Stimulated activated CD4-positive, alpha-beta T cell treated with anti-CD3 and anti-CD28 coated beads, Interleukin-15, amount 100 ng/mL, for 1 hour (primary cell): ENCODE results near the gene B4GALNT3.

Experiments
- DNase-seq, 2 donors: peaks; one replicate each; pipeline ENCODE4 v3.0.0-alpha.2; 2020; ENCODE audit warnings: low read depth in 1 of 2, low spot score in 1 of 2

The B4GALNT3 gene

DNA sequence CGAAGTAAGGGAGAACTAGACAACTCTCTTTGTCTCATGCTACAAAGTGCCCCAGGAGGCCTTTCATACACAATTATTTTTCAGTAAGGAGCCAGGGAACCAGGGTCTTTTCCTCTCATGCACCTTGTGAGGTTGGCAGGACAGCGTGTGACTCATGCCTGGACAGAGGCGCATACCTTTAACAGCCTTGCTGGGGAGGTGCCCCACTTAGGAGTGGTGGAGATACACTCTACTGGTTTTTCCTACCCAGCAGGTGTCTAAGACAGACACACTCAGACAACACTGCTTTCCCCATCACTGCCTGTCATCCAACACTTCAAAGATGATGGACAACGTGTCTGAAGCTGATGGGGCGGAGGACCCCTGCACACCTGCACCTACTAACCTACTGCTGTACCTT is 49.1 kb downstream of the B4GALNT3 start:
- DNase-seq: no peak

DNA sequence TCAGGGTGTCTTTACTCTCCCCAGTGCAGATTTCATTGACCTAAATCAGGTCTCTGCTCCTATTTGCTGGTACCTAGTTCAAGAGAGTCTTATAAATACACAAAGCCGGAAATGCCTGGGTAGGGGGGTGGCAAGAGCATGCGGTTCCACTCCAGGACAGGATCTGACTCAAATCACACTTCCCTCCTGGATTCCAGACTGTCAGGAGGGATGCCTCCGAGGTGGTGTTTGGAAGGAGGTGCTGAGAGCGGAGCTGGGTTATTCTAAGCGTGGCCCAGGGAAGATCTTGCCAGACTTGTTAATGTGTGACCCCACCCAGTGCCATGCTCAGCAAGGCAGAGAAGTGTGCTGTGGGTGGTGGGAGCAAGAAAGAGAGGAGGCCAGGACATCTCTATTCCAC is 49.8 kb downstream of the B4GALNT3 start:
- DNase-seq: no peak

DNA sequence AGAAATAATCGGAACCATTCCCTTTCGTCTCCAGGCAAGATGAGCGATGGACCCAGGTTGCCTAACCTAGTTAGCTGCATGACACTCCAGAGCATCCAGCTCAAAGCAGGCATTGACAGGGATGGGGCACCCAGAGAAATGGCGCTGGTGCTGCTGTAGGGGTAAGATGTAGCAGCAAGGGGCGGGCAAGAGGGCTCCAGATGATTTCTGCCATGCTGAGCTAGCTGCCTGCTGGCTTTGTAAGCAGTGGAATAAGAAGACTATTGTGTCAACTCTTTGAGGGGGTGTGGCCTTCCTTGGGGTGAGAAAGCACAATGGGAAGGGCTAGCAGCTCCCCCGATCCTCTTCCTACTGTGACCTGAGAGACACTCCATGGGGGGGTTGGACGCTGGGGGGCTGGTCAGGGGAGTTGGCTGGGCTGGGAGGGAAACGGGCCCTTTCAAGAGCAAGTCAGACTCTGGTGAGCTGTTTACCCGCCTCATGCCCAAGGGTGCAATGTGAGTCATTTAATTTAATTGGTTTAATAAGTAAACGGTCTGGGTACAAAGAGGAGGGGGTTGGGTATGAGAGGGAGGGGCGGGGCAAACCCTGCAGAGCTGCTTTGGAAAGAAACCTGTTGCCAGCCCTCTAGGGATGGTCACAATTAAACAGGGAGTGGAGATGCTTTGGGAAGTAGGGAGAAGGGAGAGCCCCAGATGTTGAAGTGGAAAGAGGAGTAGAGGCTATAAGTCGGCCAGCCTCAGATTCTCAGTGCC is 50.5 kb downstream of the B4GALNT3 start:
- DNase-seq: no peak

DNA sequence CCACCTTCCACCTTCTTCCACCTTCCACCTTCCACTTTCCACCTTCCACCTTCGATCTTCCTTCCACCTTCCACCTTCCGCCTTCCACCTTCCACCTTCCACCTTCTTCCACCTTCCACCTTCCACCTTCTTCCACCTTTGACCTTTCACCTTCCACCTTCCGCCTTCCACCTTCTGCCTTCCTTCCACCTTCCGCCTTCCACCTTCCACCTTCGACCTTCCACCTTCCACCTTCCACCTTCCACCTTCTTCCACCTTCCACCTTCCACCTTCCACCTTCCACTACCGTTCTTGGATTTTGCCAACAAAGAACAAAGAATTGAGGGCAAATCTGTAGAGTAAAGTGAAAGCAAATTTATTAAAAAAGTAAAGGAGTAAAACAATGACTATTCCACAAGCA is 53.2 kb downstream of the B4GALNT3 start:
- no peak for DNase-seq

DNA sequence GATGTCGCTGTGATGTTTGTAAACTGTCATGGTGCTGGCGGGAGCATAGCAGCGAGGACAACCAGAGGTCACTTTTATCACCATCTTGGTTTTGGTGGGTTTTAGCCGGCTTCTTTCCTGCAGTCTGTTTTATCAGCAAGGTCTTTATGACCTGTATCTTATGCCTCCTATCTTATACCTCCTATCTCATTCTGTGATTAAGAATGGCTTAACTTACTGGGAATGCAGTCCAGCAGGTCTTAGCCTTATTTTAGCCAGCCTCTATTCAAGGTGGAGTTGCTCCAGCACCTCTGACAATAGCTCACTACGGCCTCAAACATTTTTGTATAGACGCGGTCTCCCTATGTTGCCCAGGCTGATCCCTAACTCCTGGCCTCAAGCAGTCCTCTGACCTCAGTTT is 53.7 kb downstream of the B4GALNT3 start:
- no peak for DNase-seq

DNA sequence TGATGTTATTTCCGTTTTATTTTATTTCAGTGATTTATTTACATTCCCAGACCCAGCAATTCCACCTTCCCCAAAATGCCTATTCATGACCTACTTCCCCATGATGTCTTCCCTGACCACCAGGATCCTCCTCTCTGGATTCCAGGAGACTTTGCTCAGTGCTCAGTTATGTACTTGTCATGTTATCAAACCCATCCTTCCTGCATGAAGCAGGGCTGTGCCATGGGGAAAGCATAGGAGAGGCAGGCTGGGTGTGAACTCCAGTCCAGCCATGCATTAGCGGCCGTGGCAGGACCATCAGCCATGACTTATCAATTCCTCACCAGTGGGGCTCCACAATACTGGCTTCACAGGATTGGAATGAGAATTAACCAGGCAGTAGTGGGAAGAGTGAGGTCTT is 57.8 kb downstream of the B4GALNT3 start:
- no peak for DNase-seq

DNA sequence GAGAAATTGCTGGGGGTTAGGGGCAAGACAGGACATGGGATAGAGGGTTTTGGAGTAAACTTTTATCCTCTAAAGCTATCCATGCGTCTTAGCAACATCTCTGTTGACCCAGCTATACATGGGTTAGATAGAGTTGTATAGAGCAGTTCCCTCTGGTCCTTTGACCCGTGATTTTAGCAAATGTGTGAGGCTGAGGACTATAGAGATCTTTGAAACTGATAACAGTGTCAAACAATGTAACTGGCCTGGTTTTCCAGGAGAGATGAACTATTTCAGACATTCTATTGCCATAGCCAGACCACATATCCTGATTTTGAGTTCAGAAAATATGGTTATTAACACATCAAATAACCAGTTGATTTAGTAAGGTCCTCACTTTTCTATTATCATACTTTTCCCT is 60.4 kb downstream of the B4GALNT3 start:
- no peak for DNase-seq

DNA sequence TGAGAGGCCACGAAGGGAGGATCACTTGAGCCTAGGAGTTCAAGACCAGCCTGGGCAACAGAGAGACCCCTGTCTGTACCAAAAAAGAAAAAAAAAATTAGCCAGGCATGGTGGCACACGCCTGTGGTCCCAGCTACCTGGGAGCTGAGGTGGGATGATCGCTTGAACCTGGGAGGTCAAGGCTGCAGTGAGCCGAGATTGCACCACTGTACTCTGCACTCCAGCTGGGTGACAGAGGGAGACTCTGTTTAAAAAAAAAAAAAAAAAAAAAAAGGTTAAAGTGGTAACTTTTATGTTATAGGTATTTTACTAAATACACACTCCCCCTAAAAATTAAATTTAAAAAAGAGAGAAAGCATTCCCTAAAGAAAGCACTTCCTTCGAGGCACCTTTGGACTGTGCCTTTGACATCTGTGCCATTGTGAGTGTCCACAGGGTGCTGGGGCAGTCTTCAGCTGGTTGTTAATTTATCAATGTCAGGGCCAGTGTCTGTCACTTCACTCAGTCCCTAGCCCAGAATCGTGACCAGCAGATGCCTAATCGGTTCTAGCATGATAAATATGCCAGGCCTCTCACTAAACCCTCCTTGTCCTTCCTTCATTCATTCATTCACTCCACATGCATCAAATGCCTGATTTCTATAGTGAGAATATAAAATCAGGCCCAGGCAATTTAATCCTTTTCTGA is 63.1 kb downstream of the B4GALNT3 start:
- no peak for DNase-seq

DNA sequence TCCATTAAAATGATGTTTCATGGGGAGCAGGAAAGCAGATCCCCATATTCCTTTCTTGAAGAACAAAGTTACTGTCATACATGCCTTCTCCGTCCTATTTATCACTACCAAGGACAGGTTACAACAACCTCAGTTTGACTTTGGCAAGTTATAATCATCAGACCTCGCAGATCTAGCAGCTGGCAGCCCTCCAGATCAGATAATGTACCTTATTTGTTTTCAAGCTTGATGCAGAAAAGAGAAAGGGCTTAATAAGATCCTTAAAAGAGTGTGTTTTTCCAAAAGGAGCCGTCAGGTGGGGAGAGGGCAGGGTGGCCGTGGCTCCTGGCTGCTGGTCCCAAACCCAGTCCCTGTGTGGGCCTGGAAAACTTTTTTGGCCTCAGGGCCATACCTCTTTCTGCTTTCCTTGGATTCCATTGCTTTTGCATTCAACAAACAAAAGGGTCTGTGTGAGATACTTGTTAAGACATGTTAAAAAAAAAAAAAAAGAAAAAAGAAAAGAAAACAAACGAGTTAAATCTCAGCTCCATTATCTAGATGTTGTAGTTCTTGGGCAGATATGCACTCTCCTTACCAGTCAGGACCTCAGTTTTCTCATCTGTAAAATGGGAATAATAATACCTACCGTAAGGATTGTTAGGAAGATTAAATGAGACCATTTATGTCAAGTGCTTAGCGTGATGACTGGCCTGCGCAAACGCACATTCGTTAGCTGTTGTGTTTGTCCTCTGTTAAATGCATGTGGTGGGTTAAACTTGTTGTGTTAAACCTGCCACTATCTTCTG is 64.6 kb downstream of the B4GALNT3 start:
- no peak for DNase-seq

DNA sequence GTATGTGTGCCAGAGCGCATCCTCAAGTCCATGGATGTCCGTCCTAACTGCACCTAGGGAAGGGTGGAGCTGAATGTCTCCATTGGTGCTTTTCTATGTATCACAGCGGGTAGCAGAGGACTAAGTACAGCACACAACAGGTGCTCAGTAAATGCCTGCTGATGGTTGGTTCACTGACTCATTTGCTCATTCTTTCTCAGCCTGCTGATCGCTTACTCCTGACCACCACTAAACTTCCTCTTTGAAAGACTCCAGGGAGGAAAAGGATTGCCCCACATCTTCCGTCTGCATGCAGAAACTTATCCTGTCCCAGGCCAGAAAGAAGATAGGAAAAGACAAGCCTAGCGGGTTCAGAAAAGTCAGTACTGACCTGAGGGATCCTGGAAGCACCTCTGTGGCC is 66.3 kb downstream of the B4GALNT3 start:
- DNase-seq: no peak

DNA sequence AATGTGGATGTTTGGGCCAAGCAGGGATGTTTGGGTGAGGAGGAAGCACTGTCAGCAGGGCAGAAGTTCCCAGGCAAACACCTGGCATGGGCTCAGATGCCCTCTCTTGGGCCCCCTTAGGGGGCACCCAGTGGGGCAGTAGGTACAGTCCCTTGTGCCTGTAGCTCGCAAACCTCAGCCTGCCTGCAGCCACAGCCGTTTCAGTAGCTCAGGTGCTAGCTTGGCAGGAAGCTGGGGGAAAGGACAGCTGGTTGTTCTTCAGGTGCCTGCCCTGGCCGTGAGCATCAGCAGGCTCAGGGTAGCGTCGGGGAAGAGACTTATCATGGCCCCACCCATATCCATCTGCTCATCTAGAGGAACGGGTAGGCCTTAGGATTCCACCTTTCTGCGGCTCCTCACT is 67.5 kb downstream of the B4GALNT3 start:
- DNase-seq: no peak

DNA sequence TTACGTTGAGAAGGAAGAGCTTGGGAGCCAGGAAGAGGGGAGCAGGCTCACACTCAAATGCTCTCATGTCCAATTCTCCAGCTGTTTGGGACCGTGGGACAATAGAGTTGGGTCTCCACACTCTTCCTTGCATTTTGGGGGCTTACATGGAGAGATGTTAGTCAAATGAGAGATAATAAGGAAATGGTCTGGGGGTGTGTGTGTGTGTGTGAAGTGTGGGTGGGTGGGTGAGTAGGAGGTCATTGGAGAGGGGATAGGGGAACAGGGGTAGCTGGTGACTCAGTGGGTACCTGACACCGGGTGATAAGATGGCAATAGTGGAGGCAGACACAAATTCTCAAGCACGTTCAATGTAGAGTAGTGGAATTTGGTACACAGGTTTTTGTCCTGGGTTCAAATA is 68.0 kb downstream of the B4GALNT3 start:
- no peak for DNase-seq

DNA sequence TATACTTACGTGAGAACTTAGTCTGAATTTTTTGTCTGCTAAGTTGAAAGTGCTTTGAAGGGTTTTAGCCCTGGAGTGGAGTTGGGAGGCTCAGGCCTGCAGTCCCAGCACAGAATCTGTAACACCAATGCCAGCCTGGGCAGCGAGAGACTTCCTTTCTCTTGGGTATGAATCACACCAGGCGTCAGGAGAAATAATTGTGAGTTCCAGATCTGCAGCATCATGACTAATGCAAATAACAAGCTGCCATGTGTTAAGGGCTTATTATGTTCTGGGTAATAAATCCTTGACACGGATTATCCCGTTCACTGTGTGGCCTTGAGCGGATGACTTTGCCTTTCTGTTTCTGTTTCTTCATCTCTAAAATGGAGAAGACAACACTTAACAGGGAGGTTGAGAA is 70.6 kb downstream of the B4GALNT3 start:
- DNase-seq: no peak

DNA sequence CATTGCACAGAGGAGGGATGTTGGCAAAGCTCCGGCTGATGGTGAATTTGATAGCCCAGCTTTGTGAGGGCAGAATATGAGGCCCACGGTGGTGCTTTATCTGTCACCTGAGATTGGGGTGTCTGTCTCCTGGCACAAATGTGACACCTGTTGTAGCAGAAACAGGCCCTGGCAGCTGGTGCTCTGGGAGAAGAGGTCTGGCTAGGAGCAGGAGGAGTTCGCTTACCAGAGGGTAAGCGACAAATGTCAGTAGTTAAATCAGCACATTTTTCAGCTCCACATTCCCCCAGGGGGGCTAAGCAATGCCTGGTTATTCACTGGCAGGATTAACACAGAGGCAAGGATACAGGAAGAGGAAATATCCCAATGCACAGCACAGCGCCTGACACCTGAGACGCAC is 71.1 kb downstream of the B4GALNT3 start:
- DNase-seq: no peak

DNA sequence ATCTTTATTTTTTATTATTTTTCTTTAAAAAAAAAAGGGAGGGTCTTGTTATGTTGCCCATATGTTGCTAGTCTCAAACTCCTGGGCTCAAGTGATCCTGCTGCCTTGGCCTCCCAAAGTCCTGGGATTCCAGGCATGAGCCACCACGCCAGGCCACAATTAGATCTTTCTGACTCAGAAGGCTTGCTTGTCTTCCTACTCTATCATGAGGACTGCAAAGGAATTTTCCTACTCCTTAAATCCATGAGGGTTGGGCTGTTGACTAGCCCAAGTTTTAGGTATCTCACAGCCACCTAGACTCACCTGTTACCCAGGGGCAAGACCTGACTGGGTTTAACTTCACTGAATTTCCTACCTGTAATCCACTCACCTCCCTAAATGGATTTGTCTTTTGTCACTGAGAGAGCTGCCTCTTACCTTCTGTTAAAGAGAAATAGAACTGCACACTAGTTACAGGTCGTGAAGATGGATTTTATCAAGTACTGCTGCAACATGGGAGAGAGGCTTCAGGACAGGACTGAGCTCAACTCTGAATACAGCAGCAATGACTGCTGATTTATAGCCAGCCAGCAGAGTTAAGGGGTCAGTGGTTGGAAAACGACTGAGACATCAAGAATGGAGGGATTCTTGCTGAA is 72.3 kb downstream of the B4GALNT3 start:
- no peak for DNase-seq

DNA sequence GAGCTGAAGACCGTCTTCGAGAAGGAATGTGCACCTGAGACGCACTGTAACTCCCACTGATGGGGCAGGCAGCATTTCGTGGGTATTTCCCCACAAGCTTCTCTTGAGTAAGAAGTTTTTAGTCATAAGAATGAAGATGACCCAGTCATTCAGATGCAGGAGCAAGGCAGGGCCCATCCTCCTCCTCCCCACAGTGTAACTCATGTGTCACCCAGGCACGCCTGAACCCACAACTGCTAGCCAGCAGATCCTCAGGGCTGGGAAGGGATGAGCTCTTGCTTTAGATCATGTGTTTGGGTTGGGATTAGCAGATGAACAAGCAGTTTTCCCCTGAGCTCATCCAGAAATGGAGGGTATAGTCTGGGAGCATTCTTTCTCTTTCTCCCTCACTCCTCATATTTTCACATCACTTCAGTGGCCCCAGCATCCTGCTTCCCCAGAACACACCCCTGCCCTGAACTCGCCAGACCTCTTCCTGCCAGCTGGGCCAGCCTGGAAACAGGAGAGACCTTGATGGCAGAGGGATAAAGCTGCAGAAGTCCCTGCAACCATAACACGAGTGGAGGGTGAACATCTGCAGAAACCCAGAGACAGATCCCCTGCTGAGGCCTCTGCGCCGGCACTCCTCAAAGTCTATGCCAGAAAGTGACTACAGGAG is 73.3 kb downstream of the B4GALNT3 start:
- DNase-seq: no peak

DNA sequence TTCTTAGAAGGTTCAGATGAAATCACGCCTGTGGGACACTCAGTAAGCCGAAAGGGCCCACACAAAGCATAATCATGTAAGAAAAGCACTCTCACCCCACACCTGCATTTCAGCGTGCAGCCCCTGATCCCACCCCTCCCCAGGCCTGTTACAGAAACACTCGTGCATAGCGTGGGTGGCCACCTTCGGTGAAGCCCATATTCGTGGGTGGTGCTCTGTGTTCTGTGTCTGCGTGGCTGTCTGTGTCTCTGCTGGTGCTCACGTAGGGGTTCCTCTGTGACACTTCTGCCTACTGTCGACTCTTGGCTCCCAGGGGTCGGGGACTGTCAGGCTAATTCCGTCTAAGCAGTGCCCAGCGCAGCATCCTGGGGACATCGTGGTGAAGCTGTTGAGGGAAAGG is 74.0 kb downstream of the B4GALNT3 start:
- no peak for DNase-seq

DNA sequence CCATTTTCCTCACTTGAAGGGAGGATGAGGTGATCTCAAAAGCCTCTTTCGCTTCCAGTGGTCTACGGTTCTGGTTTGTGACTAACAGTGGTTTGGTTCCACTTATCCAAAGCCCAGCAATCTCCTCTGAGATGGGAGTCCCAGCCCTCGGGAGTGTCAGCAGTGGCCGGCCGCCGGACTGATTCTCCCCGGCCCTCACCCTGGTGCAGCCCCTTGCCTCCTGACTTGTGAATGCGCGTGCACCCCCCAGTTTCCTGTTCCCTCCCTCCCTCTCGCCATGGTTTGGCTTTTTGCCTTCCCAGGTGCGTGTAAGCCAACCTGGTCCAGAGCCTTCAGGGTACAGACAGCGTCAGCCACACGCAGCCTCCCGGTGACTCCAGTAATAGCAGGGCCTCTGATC is 74.5 kb downstream of the B4GALNT3 start:
- DNase-seq: no peak

DNA sequence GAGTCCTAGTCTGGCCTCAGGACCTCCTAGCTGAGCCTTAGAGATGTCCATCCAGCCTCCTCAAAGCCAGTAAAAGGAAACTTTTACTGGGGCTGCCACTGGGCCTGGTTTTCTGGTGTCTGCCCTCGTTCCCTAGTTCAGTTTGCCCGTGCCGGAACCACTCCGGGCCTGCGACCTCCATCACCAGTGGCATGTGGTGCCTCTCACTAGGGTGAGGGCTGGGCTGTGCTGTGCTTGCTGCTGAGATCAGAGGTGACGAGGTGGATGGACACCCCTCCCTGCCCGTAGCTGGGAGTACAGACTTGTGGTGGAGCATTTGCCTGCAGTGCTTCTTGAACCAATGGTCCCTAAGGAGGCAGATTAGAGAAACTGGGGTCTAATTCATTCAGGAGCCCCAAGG is 75.7 kb downstream of the B4GALNT3 start:
- DNase-seq: no peak

DNA sequence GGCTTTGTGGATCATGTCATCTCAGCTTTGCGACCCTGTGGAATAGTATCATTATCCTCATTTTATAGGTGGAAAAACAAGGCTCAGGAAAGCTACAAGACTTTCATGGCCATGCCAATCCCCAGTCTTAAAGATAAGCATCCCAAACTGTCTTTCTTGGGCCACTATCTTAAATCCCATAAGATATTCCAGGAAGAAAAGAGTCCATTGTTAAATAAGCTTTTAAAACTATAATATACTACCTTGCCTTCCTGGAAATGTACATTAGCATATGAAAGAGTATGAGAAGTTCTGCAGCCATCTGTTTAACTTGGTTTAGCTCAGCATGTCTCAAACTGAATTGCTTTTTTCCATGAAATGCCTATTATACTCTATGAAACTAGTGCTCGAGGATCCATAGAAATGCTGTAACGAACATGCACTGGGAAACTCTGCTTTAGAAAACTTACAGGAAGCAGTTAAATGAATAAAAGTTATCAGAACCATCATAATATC is 77.1 kb downstream of the B4GALNT3 start:
- DNase-seq: no peak

DNA sequence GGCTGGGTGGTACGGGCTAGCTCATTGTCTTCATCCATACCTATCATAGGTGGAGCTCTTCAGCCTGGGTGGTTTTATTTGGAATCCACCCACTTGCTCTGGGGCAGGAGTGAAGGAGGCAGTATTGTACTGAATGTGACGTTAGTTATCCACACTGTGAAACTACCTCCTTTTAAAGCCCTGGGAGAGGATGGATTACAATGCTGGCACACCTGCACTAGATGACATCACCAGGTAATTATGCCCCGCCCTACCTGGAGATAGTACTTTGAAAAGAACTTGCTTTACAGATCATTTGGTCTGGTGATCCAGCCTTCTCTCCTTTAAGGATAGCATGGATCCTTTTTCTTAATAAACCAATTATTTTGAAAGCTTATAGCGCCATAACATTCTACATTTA is 78.0 kb downstream of the B4GALNT3 start:
- no peak for DNase-seq
